Right lobe of liver (tissue), 4 donors: ENCODE measurements around the gene NKAIN4.

Source experiments
- CTCF ChIP-seq, 4 donors: fragments of 200-600 bp in 3 of 4; fragments of 450-650 bp in 1 of 4; IDR thresholded peaks; one replicate each; pipeline versions ENCODE4 v1.5.1 to v1.8.0; 2016 to 2022; ENCODE audit warnings: antibody characterized with exemption in 4 of 4, mild to moderate bottlenecking in 2 of 4
- POLR2A ChIP-seq: fragments of 450-650 bp; IDR thresholded peaks from one replicate; pipeline ENCODE4 v1.6.1; 2017; ENCODE audit warnings: antibody characterized with exemption, mild to moderate bottlenecking
- donor health status: DM: no; HTN: no; CAD: no.
- donor health status: DM: no; HTN: no; CAD: no.
- donor health status: DM: no; HTN: yes; CAD: no.

GRCh38 chr20:63268671-63269439, 14.6 kb upstream of the NKAIN4 start:
- TF ChIP-seq CTCF (IDR thresholded peaks at IDR 0.05), result no peak
- no peak for TF ChIP-seq POLR2A
